ENCODE results near the gene MYL9.

The MYL9 gene

DNA sequence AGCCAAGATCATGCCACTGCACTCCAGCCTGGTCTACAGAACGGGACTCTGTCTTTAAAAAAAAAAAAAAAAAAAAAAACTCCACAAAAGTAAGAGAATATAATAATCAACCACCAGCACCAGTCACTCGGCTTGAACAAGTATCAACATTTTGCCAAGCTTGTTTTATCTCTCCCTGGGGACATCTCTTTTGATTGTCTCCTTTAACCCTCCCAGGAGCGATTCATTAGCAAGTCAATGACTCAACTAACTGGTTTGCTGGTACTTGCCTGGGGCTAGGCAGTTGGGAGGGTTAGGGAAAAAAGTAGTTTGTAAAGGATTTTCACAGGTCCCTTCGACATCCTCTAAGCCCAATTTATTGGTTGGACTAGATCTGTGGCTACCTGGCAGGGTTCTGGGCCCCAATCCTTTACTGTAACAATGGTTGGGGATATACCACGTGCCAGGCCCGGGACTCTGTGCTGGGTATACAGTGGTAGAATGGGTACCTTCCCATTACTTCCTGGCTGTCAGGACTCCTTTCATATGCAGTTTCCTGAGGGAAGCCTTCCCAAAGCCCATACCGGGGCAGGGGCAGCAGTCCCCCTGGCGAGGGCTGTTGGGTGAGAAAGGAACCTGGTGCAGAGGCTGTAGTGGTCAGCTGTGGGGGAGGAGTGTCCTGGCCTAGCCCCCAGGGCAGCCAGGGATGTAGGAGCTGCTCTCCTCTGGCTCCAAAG lies 44.2 kb downstream of the MYL9 start:
- ATAC-seq (replicated peaks; ENCODE audit: extremely low read depth, poor library complexity, severe bottlenecking), result no peak
- Mint-ChIP-seq H3K36me3 (ENCODE audit: insufficient read depth) (peaks cover 21% of the 10 kb centered on the region), H3K4me1 (peaks cover 14% of the 10 kb centered on the region), H3K27ac (ENCODE audit: low read depth) (no peak overlapping the region), H3K27me3 (no peaks in the 10 kb centered on the region), H3K9me3 (no peaks in the 10 kb centered on the region), H3K4me3 (no peak overlapping the region)
- DNase-seq (ENCODE audit: low spot score in 2 of 2), result no peak

DNA sequence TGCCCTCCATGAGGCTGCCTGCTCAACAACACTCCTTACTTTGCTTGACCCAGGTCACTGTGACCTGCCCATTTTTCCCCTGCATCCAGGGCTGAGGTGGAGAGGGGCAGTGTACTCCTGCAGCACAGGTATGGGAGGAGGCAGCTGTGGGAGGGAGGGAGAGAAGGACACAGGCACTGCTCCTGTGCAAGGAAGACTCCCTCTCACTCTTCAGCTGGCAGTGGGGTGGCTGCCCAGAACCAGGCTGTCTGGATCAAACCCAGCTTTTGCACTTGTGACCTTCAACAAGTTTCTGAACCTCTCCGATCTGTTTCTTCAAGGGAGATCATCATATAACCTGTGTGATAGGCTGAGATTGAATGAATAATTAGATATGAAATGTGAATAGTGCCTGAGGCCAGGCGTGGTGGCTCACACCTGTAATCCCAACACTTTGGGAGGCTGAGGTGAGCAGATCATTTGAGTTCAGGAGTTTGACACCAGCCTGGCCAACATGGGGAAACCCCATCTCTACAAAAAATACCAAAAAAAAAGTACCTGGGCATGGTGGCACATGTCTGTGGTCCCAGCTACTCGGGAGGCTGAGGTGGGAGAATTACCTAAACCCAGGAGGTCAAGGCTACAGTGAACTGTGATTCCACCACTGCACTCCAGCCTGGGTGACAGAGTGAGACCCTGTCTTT lies 46.2 kb downstream of the MYL9 start:
- no peak for DNase-seq (ENCODE audit: low spot score in 2 of 2)
- no peak for ATAC-seq (replicated peaks; ENCODE audit: extremely low read depth, poor library complexity, severe bottlenecking)
- no peak overlapping the region for H3K27ac Mint-ChIP-seq (ENCODE audit: low read depth)

GRCh38 chr20:36591281-36591680 lies 50.0 kb downstream of the MYL9 start:
- peaks cover 15% of the 10 kb centered on the region for H3K36me3 Mint-ChIP-seq (ENCODE audit: insufficient read depth)
- peak overlapping the region; percentile 25 for H3K27ac Mint-ChIP-seq (ENCODE audit: low read depth)
- H3K9me3 Mint-ChIP-seq, result no peaks in the 10 kb centered on the region
- ATAC-seq (replicated peaks; ENCODE audit: extremely low read depth, poor library complexity, severe bottlenecking) (no peak), DNase-seq (ENCODE audit: low spot score in 2 of 2) (no peak)
- H3K4me1 Mint-ChIP-seq, result peaks cover 46% of the 10 kb centered on the region
- H3K27me3 Mint-ChIP-seq, result no peaks in the 10 kb centered on the region
- no peak overlapping the region for H3K4me3 Mint-ChIP-seq

More for the DNA sequence above, 46.2 kb downstream of the MYL9 start:
- Mint-ChIP-seq H3K9me3 (no peaks in the 10 kb centered on the region), H3K36me3 (ENCODE audit: insufficient read depth) (peaks cover 18% of the 10 kb centered on the region), H3K27me3 (no peaks in the 10 kb centered on the region), H3K4me1 (peaks cover 26% of the 10 kb centered on the region), H3K4me3 (no peak overlapping the region)

DNA sequence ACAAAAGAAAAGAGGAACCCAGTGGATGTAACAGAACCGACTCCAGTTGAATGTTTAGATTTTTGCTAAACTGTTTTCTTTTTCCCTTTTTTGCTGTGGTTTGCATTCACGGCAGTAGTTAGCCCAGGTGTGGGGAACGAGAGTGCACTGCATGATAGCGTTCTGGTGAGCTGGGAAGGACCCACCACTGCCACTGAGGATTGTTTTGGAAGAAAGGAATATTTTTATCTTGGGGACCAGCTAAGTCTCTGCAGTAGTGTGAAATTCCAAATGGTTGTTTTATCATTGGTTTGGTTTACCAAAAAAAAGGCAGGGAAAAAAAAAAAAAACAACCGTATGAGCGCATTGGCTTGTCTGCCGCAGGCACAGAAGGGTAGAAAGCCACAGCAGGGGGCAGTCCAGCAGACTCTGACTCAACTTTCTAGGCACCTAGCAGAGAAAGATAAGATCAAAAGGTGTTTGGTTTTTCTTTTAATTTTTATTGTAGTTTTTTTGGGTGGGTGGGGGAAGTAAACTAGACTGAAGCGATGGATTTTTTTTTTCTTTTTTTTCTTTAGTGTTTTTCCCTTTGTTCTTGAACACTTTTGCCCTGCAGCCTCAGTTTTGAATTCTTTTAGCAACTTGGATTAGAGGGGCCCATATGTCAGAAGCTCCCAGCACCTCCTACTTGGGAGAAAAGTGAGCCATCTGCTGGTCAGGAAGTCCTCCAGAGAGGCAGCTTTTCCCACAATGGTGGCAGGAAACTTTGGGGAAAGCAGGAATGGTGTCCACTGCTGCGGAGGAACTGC lies 50.7 kb downstream of the MYL9 start:
- no peaks in the 10 kb centered on the region for H3K9me3 Mint-ChIP-seq
- no peak overlapping the region for H3K4me3 Mint-ChIP-seq
- H3K27me3 Mint-ChIP-seq, result no peaks in the 10 kb centered on the region
- H3K4me1 Mint-ChIP-seq, result peaks cover 42% of the 10 kb centered on the region
- H3K36me3 Mint-ChIP-seq (ENCODE audit: insufficient read depth), result peaks cover 15% of the 10 kb centered on the region
- peak overlapping the region; percentile 85 for H3K27ac Mint-ChIP-seq (ENCODE audit: low read depth)
- peak; percentile 17 for ATAC-seq (replicated peaks; ENCODE audit: extremely low read depth, poor library complexity, severe bottlenecking)
- DNase-seq (ENCODE audit: low spot score in 2 of 2), result no peak

GRCh38 chr20:36593347-36593929 lies 52.1 kb downstream of the MYL9 start:
- no peaks in the 10 kb centered on the region for H3K27me3 Mint-ChIP-seq
- no peaks in the 10 kb centered on the region for H3K9me3 Mint-ChIP-seq
- peak overlapping the region; percentile 85 for H3K27ac Mint-ChIP-seq (ENCODE audit: low read depth)
- no peak overlapping the region for H3K4me3 Mint-ChIP-seq
- ATAC-seq (replicated peaks; ENCODE audit: extremely low read depth, poor library complexity, severe bottlenecking) (no peak), DNase-seq (ENCODE audit: low spot score in 2 of 2) (no peak)
- peaks cover 15% of the 10 kb centered on the region for H3K36me3 Mint-ChIP-seq (ENCODE audit: insufficient read depth)
- peaks cover 36% of the 10 kb centered on the region for H3K4me1 Mint-ChIP-seq

- Mint-ChIP-seq H3K4me3 (no peak overlapping the region), H3K4me1 (peaks cover 22% of the 10 kb centered on the region), H3K27ac (ENCODE audit: low read depth) (no peak overlapping the region), H3K36me3 (ENCODE audit: insufficient read depth) (peaks cover 2% of the 10 kb centered on the region), H3K9me3 (no peaks in the 10 kb centered on the region), H3K27me3 (no peaks in the 10 kb centered on the region)
- ATAC-seq (replicated peaks; ENCODE audit: extremely low read depth, poor library complexity, severe bottlenecking), result no peak
- DNase-seq (ENCODE audit: low spot score in 2 of 2), result no peak
Measured at GRCh38 chr20:36599912-36600345, 58.6 kb downstream of the MYL9 start.
